NCI-H1417 treated with DMSO at 0.1 percent for 48 hours (cell line): ENCODE data around the gene RAPGEF1.

Experiments
- DNase-seq: peaks from one replicate; lab custom pipeline; 2025; lab: John Stamatoyannopoulos, UW

The RAPGEF1 gene

GRCh38 chr9:131650254-131650653 lies 89.6 kb downstream of the RAPGEF1 start:
- no peak for DNase-seq

DNA sequence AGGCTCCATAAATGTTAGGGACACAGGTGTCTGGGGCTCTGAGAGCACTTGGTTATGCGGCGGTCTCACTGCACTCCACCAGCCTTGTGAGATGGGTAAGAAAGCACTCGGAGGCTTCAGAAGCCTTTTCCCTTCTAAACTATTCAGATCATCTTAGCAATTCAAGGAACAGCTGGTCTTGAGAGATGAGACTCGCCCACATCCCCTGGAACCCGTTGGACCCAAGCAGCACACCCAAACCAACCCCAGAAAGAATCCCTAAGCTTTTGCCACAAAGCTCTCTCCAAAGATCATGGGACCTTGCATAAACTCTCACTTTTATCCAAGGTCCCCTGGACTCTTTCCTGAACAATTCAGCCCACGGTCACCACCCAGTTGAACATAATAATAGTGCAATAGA lies 90.2 kb downstream of the RAPGEF1 start:
- no peak for DNase-seq

DNA sequence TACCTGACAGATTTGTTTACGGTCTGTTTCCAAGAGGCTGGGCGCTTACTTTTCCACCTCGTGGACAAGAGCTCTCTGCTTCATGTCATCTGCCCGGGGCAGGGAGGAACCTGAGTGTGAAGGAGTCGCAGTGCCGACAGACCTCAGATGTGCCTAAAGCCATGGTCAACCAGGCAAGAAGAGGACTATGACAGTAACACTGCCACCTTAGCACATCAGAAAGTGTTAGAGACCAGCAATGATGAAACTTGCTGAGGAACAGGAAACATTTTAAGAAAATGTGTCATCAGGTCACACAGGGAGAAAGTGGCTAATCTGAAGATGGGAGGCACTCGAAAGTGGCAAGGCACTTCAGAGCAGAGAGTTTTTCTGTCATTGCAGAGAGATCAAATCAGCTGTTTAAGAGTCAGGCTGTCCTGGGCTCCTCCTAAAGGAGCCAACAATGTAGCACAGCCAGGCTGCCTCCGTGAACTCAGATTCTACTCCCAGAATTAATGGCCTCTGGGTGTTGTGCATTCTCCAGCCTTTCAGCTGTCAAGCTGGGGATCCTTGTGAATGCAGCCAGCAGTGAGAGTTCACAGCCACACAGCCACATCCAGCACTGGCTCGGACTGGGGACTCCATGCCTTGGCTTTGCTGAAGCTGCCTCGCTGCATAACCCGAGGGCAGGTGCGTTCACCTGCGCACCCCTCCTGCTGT lies 94.6 kb downstream of the RAPGEF1 start:
- no peak for DNase-seq

- DNase-seq: no peak
Observed at GRCh38 chr9:131642496-131643083, 97.3 kb downstream of the RAPGEF1 start.

- DNase-seq: no peak
Observed at GRCh38 chr9:131641618-131642495, 98.0 kb downstream of the RAPGEF1 start.

DNA sequence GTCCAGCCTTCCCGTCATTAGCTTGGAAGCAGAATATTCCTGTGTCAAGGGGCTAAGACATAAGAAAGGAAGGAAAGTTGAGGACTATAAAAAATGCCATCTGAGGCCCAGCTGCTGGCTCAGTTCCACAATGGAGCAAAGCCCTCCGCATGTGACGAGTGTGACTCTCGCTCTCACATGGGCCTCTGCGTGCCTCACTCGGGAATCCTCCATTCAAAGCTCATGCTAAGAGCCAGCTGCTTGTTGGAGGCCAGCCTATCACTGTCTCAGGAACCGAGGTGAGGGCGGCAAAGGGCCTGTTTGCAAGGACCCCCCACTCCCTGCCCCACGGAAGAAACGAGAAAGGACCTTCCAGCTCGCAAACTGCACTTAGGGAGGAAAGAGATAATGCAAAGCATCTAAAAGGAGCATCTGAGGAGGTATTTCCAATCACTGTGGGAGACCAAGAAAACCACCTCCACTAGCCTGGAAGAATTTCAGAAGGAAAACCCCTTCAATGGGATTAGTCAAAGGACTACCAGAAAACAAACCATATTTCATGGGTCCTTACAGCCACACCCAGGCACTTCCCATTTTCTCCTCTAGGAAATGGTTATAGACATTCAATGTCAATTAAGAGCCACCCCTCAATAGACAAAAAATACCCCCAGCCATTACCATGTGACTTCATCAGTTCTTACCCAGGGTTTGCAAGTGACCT lies 99.3 kb downstream of the RAPGEF1 start:
- DNase-seq: no peak

- no peak for DNase-seq
Observed at GRCh38 chr9:131639769-131640437, 100.0 kb downstream of the RAPGEF1 start.

DNA sequence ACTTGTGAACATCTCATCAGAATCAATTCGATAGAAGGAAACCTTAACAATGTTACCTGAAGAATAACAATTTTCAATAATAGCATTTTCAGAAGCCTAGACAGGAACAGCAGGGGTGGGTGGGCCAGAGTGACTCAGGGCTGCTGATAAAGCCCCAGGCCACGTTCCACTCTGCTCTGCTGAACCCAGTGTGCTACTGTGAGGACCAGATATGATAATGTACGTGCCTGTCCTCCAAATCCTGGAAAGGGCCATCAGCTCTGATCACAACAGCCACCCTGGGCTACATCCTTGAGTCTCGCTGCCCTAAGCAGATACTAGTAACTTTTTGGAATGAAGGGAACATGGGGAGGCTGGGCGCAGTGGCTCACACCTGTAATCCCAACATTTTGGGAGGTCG lies 103.3 kb downstream of the RAPGEF1 start:
- DNase-seq: no peak

GRCh38 chr9:131635892-131636291 lies 104.0 kb downstream of the RAPGEF1 start:
- DNase-seq: no peak

GRCh38 chr9:131635285-131635684 lies 104.6 kb downstream of the RAPGEF1 start:
- DNase-seq: no peak

DNA sequence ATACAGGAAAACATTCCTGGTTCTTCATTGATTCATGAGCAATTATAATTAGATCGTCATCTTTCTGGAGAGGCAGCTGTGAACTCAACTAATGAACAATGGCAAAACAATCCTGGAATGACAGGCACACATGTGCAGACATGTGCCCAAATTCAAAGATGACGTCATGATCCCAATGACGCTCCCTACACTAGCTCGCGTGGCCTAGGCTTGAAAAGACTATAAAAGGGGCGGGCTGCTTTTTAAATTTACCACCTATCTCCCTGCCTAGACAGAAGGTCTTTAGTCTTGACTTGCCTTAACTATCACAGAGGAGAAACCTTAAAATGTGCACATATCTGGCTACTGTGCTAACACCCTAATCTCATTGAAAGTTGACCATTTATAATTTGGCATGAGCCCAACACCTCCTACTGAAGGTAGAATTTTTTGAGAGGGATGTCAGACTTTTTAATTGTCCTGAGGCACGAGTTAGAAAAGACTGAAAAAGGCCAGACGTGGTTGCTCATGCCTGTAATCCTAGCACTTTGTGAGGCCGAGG lies 106.3 kb downstream of the RAPGEF1 start:
- DNase-seq: no peak

DNA sequence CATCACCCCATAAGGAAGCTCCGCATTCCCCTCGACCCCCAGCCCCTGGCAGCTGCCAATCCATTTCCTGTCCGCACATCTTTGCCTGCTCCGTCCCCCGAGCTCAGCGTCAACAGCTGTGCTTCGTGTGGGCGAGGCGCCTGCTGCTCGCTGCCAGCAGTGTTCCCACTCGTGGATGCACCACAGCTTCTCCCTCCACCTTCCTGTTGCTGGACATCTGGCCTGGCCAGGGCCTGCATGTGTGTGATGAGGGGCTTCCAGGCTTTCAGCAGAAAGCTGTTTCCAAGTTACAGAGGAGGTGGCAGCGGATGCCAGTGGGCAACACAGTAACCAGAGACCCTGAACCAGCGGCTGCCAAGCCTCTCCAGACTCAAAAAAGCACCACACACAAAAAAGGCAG lies 108.6 kb downstream of the RAPGEF1 start:
- no peak for DNase-seq

- DNase-seq: no peak
Observed at GRCh38 chr9:131630205-131630831, 109.6 kb downstream of the RAPGEF1 start.

DNA sequence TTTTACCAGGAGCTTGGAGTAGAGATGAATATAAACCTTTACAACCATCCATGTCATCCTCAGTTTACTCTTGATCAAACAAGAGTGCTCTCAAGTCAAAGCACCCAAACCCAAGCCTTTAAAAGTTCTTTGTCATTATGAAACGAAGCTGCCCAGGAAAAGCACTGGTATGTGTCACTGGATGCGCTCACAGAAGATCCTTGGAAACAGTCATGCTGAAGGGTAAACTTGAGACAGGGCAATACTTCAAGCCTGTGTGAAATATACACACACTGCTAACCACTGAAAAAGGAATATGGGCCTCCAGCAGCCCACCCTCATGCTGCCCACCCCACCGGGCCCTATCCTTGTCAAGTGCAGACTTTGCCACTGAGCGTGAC lies 110.1 kb downstream of the RAPGEF1 start:
- no peak for DNase-seq

DNA sequence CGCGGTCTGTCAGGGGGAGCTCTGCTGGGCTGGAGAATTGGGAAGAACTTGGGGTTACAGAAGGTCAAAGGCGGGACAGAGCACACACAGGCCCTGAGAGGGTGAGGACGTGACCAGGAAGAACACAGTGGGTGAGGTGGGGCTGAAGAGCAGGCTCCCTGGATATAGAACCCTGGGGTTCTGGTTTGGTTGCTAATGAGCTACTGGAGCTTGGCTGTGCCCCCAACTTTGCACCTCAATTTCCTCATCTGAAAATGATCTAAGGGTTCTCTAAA lies 110.7 kb downstream of the RAPGEF1 start:
- no peak for DNase-seq

- no peak for DNase-seq
Observed at GRCh38 chr9:131628459-131629225, 111.2 kb downstream of the RAPGEF1 start.

- no peak for DNase-seq
Observed at GRCh38 chr9:131627648-131628458, 112.0 kb downstream of the RAPGEF1 start.

- DNase-seq: no peak
Observed at GRCh38 chr9:131627326-131627647, 112.6 kb downstream of the RAPGEF1 start.

- no peak for DNase-seq
Observed at GRCh38 chr9:131625790-131626670, 113.8 kb downstream of the RAPGEF1 start.
